Upper lobe of left lung (tissue), 6 donors: ENCODE measurements around the gene SPATA7. TPM values are rescaled to one million over a fixed set of nuclear protein-coding genes. Genes with fewer than 3 reads are reported as not detected.

ENCODE experiments used
- ATAC-seq, 2 donors: fragments of 200-7000 bp; cut with Tn5 transposase; one replicate each; pipeline ENCODE4 v1.9.1; 2022; ENCODE audit warnings: mild to moderate bottlenecking in 2 of 2, moderate library complexity in 2 of 2; ENCODE audit not compliant: low FRiP score in 2 of 2
- DNase-seq, 2 donors: peaks; one replicate each; pipeline ENCODE4 v3.0.0-alpha.2; 2019 to 2020
- H3K27ac ChIP-seq, 4 donors: fragments of 200-600 bp; sonication (generic); one replicate each; pipeline ENCODE4 v1.5.1; 2016 to 2019
- H3K27me3 ChIP-seq, 4 donors: fragments of 200-600 bp; sonication (generic); one replicate each; pipeline ENCODE4 v1.5.1; 2017 to 2019
- H3K36me3 ChIP-seq, 4 donors: fragments of 200-600 bp; sonication (generic); one replicate each; pipeline ENCODE4 v1.5.1; 2016 to 2019
- H3K4me1 ChIP-seq, 4 donors: fragments of 200-600 bp; sonication (generic); one replicate each; pipeline ENCODE4 v1.5.1; 2018 to 2019
- H3K4me3 ChIP-seq, 4 donors: fragments of 200-600 bp; sonication (generic); one replicate each; pipeline ENCODE4 v1.5.1; 2017 to 2019; ENCODE audit warnings: mild to moderate bottlenecking in 2 of 4, moderate library complexity in 1 of 4
- H3K9me3 ChIP-seq, 4 donors: fragments of 200-600 bp; sonication (generic); one replicate each; pipeline ENCODE4 v1.5.1; 2018 to 2019
- CTCF ChIP-seq, 6 experiments: fragments of 450-650 bp in 4 of 6; fragments of 200-600 bp in 2 of 6; sonication (generic) in 2 of 6; IDR thresholded peaks; one replicate each; pipeline ENCODE4 v1.5.1; 2016 to 2019; ENCODE audit warnings: antibody characterized with exemption in 6 of 6
- EP300 ChIP-seq, 4 donors: sonication (generic); formaldehyde crosslinking; IDR thresholded peaks; one replicate each; pipeline ENCODE4 v1.5.1; 2017; ENCODE audit warnings: antibody characterized with exemption in 4 of 4, control low read depth in 2 of 4
- POLR2A ChIP-seq, 4 donors: fragments of 450-650 bp; IDR thresholded peaks; one replicate each; pipeline ENCODE4 v1.5.1; 2016 to 2017; ENCODE audit warnings: antibody characterized with exemption in 4 of 4, mild to moderate bottlenecking in 2 of 4
- POLR2AphosphoS5 ChIP-seq, 2 donors: sonication (generic); formaldehyde crosslinking; IDR thresholded peaks; one replicate each; pipeline ENCODE4 v1.5.1; 2017; ENCODE audit warnings: antibody characterized with exemption in 2 of 2
- WGBS, 2 donors: methylation state at CpG; one replicate each; pipeline ENCODE4 v1.1.5; 2017 to 2018; 5-methylcytosine and 5-hydroxymethylcytosine counted together
- total RNA-seq, 6 donors: library from RNA; depleted of rRNA in 4 of 6; stranded (reverse); fragments of >200 nt in 4 of 6; gene quantifications; one replicate each; pipeline versions ENCODE4 v1.1.0 to v1.2.1, GENCODE V29; 2016 to 2021
- donor health status: DM: no; HTN: no; CAD: no; lungs with moderate emphysema.
- donor health status: DM: no; HTN: yes; CAD: no; lungs with severe emphysema.

SPATA7 gene
- total RNA-seq, 6 donors from 2014 or later: 6.2 to 27.2 (median 11.0) TPM

- TF ChIP-seq POLR2AphosphoS5 (IDR thresholded peaks at IDR 0.05) (no peak), EP300 (IDR thresholded peaks at IDR 0.05) (no peak), POLR2A (IDR thresholded peaks at IDR 0.05) (no peak), CTCF (IDR thresholded peaks at IDR 0.05) (no peak)
- no peak overlapping the region for H3K27ac ChIP-seq
- H3K4me1 ChIP-seq: no peaks in the 10 kb centered on the region
- DNase-seq (no peak), ATAC-seq (no peak)
- peaks cover 0 to 17% (median 3%) of the 10 kb centered on the region in 4 donors for H3K36me3 ChIP-seq
- H3K9me3 ChIP-seq: no peaks in the 10 kb centered on the region
- 92 to 93% methylated on average over 2 of the region's 2 CpGs for WGBS, 2 donors
- H3K27me3 ChIP-seq: no peaks in the 10 kb centered on the region
- no peak overlapping the region for H3K4me3 ChIP-seq
Measured at GRCh38 chr14:88439088-88439487, 53.6 kb downstream of the SPATA7 start.

GRCh38 chr14:88452231-88452630 is 66.8 kb downstream of the SPATA7 start:
- Histone ChIP-seq H3K9me3 (peaks cover 0 to 3% (median 0%) of the 10 kb centered on the region in 4 donors), H3K4me1 (no peaks in the 10 kb centered on the region), H3K36me3 (peaks cover 0 to 10% (median 0%) of the 10 kb centered on the region in 4 donors), H3K27ac (no peak overlapping the region), H3K27me3 (no peaks in the 10 kb centered on the region), H3K4me3 (no peak overlapping the region)
- TF ChIP-seq POLR2A (IDR thresholded peaks at IDR 0.05): no peak
- no peak for TF ChIP-seq EP300 (IDR thresholded peaks at IDR 0.05)
- TF ChIP-seq CTCF (IDR thresholded peaks at IDR 0.05): no peak
- TF ChIP-seq POLR2AphosphoS5 (IDR thresholded peaks at IDR 0.05): no peak
- 81 to 82% methylated on average over 4 of the region's 4 CpGs for WGBS, 2 donors
- no peak for DNase-seq
- ATAC-seq: no peak

- Histone ChIP-seq H3K27me3 (no peaks in the 10 kb centered on the region), H3K4me1 (no peaks in the 10 kb centered on the region), H3K36me3 (peaks cover 0 to 10% (median 0%) of the 10 kb centered on the region in 4 donors), H3K27ac (no peak overlapping the region), H3K9me3 (peaks cover 0 to 5% (median 2%) of the 10 kb centered on the region in 4 donors), H3K4me3 (no peak overlapping the region)
- TF ChIP-seq POLR2AphosphoS5 (IDR thresholded peaks at IDR 0.05) (no peak), POLR2A (IDR thresholded peaks at IDR 0.05) (no peak), EP300 (IDR thresholded peaks at IDR 0.05) (no peak), CTCF (IDR thresholded peaks at IDR 0.05) (no peak)
- 91 to 94% methylated on average over 2 of the region's 2 CpGs for WGBS, 2 donors
- DNase-seq (no peak), ATAC-seq (no peak)
Measured at GRCh38 chr14:88454886-88455285, 69.4 kb downstream of the SPATA7 start.

DNA sequence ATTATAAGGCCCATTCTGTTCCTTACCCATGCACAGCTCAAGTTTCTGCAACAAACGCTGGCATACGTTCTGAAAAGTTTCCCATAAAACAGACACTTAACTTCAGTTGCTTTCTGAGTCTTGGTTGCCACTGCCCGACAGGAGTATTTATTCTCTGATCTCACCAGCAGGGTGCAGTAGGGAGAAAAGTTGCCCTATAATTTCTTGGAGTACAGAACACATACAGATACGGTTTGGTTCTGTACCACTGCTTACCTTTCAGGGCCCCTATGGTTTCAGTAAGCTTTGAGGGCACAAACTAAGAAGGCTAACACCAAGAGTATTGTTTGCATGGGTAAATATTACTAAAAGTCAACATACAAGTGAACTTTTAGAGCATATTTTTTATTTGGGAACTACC is 77.9 kb downstream of the SPATA7 start:
- ATAC-seq (no peak), DNase-seq (no peak)
- no peaks in the 10 kb centered on the region for H3K27me3 ChIP-seq
- 79 to 90% methylated on average over 4 of the region's 4 CpGs for WGBS, 2 donors
- no peak overlapping the region for H3K4me3 ChIP-seq
- no peaks in the 10 kb centered on the region for H3K4me1 ChIP-seq
- H3K36me3 ChIP-seq: peaks cover 0 to 45% (median 16%) of the 10 kb centered on the region in 4 donors
- H3K27ac ChIP-seq: no peak overlapping the region
- TF ChIP-seq EP300 (IDR thresholded peaks at IDR 0.05): no peak
- no peak for TF ChIP-seq POLR2AphosphoS5 (IDR thresholded peaks at IDR 0.05)
- TF ChIP-seq CTCF (IDR thresholded peaks at IDR 0.05): peak in 2 of 6 experiments; percentile 26 to 39
- peaks cover 0 to 5% (median 2%) of the 10 kb centered on the region in 4 donors for H3K9me3 ChIP-seq

DNA sequence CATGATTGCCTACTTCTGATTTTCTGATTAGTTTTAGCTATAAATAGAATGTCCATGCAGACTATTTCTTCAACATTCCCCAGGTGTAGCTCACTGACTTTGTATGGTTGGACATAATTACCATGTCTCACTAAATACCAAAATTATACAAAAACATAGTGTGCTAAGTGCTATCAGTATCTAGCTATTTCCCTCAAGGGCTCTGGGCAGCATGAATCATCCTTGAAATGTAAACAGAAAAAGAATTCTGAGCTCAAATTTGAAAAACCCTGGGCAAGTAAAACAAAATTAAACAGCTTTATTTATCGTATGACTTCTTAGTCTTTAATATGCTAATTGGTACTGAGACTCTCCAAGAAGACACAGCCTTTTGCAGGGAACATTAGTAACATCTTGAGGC is 82.9 kb downstream of the SPATA7 start:
- ATAC-seq (no peak), DNase-seq (no peak)
- WGBS, 2 donors: 80 to 81% methylated on average over 1 of the region's 1 CpG
- H3K27me3 ChIP-seq: no peaks in the 10 kb centered on the region
- no peak for TF ChIP-seq POLR2A (IDR thresholded peaks at IDR 0.05)
- no peak for TF ChIP-seq CTCF (IDR thresholded peaks at IDR 0.05)
- TF ChIP-seq EP300 (IDR thresholded peaks at IDR 0.05): no peak
- TF ChIP-seq POLR2AphosphoS5 (IDR thresholded peaks at IDR 0.05): no peak
- H3K9me3 ChIP-seq: no peaks in the 10 kb centered on the region
- H3K36me3 ChIP-seq: peaks cover 0 to 85% (median 22%) of the 10 kb centered on the region in 4 donors
- H3K4me3 ChIP-seq: no peak overlapping the region
- peaks cover 0 to under 1% (median 0%) of the 10 kb centered on the region in 4 donors for H3K4me1 ChIP-seq
- H3K27ac ChIP-seq: peak overlapping the region in 2 of 4 donors; percentile 5 to 14
